ENCODE measurements around the gene TAS2R46.

DNA sequence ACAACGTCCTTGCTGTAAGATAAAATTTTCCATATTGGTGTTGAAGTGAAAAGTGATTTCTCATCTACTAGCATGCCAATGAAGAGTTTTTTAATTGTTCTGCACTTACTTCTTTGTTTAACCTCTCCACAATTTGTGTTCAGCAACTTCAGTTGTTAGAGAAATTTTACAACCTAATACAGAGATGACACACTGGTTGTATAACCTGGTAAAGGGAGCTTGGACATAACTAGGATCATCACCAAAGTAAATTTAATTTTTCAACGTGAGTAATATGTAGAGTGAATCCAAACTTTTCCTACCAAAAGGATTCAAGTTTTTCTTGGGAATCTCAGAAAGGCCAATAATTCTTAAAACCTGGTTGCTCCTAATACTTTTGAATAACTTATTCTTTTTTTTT lies 43.5 kb upstream of the TAS2R46 start:
- TF ChIP-seq, protein P1, sequence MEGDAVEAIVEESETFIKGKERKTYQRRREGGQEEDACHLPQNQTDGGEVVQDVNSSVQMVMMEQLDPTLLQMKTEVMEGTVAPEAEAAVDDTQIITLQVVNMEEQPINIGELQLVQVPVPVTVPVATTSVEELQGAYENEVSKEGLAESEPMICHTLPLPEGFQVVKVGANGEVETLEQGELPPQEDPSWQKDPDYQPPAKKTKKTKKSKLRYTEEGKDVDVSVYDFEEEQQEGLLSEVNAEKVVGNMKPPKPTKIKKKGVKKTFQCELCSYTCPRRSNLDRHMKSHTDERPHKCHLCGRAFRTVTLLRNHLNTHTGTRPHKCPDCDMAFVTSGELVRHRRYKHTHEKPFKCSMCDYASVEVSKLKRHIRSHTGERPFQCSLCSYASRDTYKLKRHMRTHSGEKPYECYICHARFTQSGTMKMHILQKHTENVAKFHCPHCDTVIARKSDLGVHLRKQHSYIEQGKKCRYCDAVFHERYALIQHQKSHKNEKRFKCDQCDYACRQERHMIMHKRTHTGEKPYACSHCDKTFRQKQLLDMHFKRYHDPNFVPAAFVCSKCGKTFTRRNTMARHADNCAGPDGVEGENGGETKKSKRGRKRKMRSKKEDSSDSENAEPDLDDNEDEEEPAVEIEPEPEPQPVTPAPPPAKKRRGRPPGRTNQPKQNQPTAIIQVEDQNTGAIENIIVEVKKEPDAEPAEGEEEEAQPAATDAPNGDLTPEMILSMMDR (conservative IDR thresholded peaks at IDR 0.05): no peak
- TF ChIP-seq ZFX (IDR thresholded peaks at IDR 0.05): no peak
